ENCODE data around the gene SLC35F3. TPM values are rescaled to one million over a fixed set of nuclear protein-coding genes. Genes with fewer than 3 reads are reported as not detected.
A peak's percentile ranks its signal among the peaks of the same experiment; 100 is the strongest.
"Not testable (repeated sequence)": the region's sequence is repeated elsewhere in the genome, so short reads cannot be mapped to it uniquely, and the experiment has no call there.

The SLC35F3 gene
- total RNA-seq, 2 donors from 2014 or later, result 0.13 TPM; not detected in 1

- Histone ChIP-seq H3K27ac (no peak overlapping the region), H3K4me1 (no peaks in the 10 kb centered on the region), H3K9ac (ENCODE audit: low read depth in 2 of 2, low read length in 2 of 2) (no peak overlapping the region), H3K36me3 (no peaks in the 10 kb centered on the region), H3K9me3 (no peaks in the 10 kb centered on the region), H3K27me3 (no peaks in the 10 kb centered on the region), H3K4me3 (no peak overlapping the region)
- intact Hi-C loops (cut with DNase I), result no loop called here
- TF ChIP-seq CTCF (IDR thresholded peaks at IDR 0.05), result no peak
- no peak for DNase-seq
Observed at GRCh38 chr1:234340528-234340927, 436.1 kb downstream of the SLC35F3 start.

DNA sequence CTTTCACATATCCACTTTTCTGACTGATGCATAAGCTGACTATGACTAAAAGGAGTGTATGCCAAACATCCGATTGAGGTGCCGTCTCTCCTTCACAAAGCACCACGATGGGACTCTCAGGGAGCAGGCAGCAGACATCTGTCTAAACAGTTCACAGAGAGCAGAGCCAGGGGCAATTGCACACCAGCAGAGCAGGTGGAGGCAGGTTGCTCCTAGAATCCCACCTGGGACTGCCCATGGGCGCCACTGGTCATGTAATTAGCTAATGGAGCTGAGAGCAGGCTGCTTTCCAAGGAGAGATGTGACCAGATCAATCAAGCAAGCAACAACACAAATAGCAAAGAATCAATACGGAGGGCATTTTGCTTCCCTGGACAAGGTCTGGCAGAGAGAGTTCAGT, 438.3 kb downstream of the SLC35F3 start:
- no peak overlapping the region for H3K9ac ChIP-seq (ENCODE audit: low read depth in 2 of 2, low read length in 2 of 2)
- H3K36me3 ChIP-seq, result no peaks in the 10 kb centered on the region
- no peak for TF ChIP-seq CTCF (IDR thresholded peaks at IDR 0.05)
- H3K27me3 ChIP-seq, result no peaks in the 10 kb centered on the region
- no peak overlapping the region for H3K4me3 ChIP-seq
- no peak overlapping the region for H3K27ac ChIP-seq
- no peak for DNase-seq
- no peaks in the 10 kb centered on the region for H3K4me1 ChIP-seq
- no peaks in the 10 kb centered on the region for H3K9me3 ChIP-seq
- intact Hi-C loops (cut with DNase I), result no loop called here

DNA sequence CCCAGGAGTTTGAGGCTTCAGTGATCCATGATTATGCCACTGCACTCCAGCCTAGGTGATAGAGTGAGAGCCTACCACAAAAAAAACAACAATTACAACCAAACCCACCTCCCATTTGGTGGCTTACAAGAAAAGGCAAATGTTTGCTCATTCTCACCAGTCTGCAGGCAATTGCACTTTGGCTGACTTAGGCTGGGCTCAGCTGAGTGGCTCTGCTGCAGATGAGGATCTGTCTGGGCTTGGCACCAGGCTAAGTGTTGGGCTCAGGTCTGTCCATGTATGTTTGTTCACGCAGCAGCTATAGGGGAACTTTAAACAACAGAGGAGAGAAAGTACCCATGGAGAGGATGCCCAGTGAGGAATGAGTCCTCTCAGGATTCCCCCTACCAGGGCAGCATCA, 440.8 kb downstream of the SLC35F3 start:
- Histone ChIP-seq H3K9ac (ENCODE audit: low read depth in 2 of 2, low read length in 2 of 2) (no peak overlapping the region), H3K9me3 (no peaks in the 10 kb centered on the region), H3K36me3 (no peaks in the 10 kb centered on the region), H3K27ac (no peak overlapping the region), H3K27me3 (no peaks in the 10 kb centered on the region), H3K4me3 (no peak overlapping the region), H3K4me1 (no peaks in the 10 kb centered on the region)
- DNase-seq, result no peak
- intact Hi-C loops (cut with DNase I), result no loop called here
- TF ChIP-seq CTCF (IDR thresholded peaks at IDR 0.05), result no peak

DNA sequence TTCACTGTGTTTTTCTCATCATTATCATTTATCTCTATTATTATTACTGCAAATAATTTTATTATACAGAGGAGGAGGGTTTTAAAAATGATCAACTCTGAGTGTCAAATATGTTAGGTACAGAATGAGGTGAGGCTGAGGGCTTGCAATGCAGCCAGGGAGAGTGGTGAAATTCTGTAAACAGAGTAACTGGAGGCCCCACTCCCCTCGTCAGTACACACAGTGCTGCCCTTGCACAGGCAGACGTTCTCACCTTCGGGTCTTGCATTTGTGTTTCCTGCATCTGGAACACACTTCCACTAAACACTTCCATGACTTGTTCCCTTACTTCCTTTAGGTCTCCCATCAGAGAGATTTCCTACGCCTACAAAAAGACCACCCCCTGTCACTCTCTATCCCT, 444.5 kb downstream of the SLC35F3 start:
- no peak for DNase-seq
- Histone ChIP-seq H3K36me3 (no peaks in the 10 kb centered on the region), H3K4me3 (no peak overlapping the region), H3K9me3 (no peaks in the 10 kb centered on the region), H3K27ac (no peak overlapping the region), H3K9ac (ENCODE audit: low read depth in 2 of 2, low read length in 2 of 2) (no peak overlapping the region), H3K27me3 (no peaks in the 10 kb centered on the region), H3K4me1 (no peaks in the 10 kb centered on the region)
- no peak for TF ChIP-seq CTCF (IDR thresholded peaks at IDR 0.05)
- intact Hi-C loops (cut with DNase I), result no loop called here

GRCh38 chr1:234355782-234356510, 451.5 kb downstream of the SLC35F3 start:
- no peak for TF ChIP-seq CTCF (IDR thresholded peaks at IDR 0.05)
- Histone ChIP-seq H3K4me1 (no peaks in the 10 kb centered on the region), H3K9ac (ENCODE audit: low read depth in 2 of 2, low read length in 2 of 2) (no peak overlapping the region), H3K9me3 (no peaks in the 10 kb centered on the region), H3K27me3 (no peaks in the 10 kb centered on the region), H3K36me3 (no peaks in the 10 kb centered on the region), H3K27ac (no peak overlapping the region), H3K4me3 (no peak overlapping the region)
- DNase-seq, result no peak
- intact Hi-C loops (cut with DNase I), result no loop called here

GRCh38 chr1:234356615-234357269, 452.3 kb downstream of the SLC35F3 start:
- not testable (repeated sequence) for H3K27me3 ChIP-seq

More at GRCh38 chr1:234356615-234357269, 452.3 kb downstream of the SLC35F3 start:
- H3K36me3 ChIP-seq; H3K9me3 ChIP-seq; H3K4me1 ChIP-seq; H3K9ac ChIP-seq (ENCODE audit: low read depth in 2 of 2, low read length in 2 of 2); H3K27ac ChIP-seq; intact Hi-C loops (cut with DNase I): not testable (repeated sequence)
- DNase-seq, result peak; percentile 78
- peak overlapping the region; percentile 31 for H3K4me3 ChIP-seq

All from colonic mucosa (tissue), 4 donors.